ENCODE measurements around the gene TBC1D4. TPM values are rescaled to one million over a fixed set of nuclear protein-coding genes. Genes with fewer than 3 reads are reported as not detected.

The TBC1D4 gene
- polyA plus RNA-seq, 1 of the 3 experiments (the other 2 are of a cell fraction), result 8.8 TPM

DNA sequence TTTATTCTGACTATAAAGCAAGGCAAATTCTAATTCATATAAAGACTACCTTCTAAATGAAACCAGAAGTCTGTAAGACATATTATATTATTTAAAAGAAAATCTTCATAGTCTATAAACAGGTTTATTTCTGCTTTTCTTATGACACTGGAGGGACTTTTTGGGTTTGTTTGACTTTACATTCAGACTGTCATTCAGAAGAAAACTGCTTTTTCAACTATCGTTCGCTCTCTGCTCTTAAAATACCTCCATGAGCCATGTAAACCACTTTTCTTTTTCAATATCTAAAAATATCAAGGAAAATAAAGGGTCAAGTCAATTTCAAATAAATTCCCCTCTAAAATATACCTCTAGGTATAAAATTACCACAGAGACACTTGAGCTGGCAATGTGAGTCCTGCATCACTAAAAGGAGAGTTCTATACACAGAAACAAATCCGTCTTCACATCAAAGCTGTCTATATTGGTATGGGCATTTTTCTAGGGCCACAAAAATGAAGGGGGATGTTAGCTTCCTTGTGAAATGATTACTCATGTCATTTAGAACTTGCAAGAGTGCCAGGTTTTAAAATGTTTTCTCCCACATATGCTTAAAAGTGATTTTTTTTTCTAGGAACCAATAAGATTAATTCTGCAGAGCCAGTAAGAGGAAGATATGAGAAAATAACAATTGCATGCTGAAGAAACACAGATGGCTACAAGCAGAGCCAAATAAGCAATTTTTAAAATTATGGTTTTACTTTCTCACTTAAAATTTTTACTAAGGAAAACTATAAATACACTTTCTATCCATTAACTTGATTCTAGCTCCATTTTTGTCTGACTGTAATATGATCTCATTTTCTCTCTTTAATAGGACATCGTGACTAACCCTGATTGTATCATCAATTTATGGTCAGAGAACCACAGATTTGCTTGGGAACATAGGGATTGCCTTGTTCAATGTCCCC lies 181.8 kb downstream of the TBC1D4 start (continued):
- TF ChIP-seq EP300 (IDR thresholded peaks at IDR 0.05; ENCODE audit: borderline replicate concordance in 1 of 2, low read depth in 1 of 2, low read length in 1 of 2), result peak; percentile 44 to 60; a peak in 3 of 4 replicates

DNA sequence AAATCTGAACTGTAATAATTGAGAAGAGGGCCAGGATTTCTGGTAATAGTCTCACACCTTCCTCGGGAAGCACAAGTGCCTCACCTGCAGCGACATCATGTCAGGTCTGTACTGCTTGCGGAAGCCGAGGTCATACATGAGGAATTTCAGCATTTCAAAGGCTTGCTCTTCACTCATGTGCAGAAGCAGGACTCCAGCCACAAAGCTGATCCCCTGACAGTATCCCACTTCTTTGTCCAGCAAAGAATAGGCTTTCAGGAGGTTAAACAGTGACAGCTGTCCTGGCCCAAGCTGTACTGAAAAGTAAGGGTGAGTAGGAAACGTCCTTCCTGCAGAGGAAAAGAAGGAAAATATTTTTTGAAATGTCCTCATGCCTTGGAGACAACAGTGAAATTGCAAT lies 182.7 kb downstream of the TBC1D4 start:
- POLR2A ChIA-PET, result no interaction called here
- no peak overlapping the region for H3K9ac ChIP-seq
- peaks cover 0 to 2% of the 10 kb centered on the region in 2 experiments for H3K36me3 ChIP-seq (replicated peaks in 1 of 2; ENCODE audit: control insufficient read depth in 1 of 2, insufficient read depth in 2 of 2, low read length in 1 of 2)
- H3K4me3 ChIP-seq (ENCODE audit: low read depth in 2 of 2, low read length in 1 of 2), result no peak overlapping the region
- CTCF ChIA-PET, result no interaction called here
- WGBS (ENCODE audit: low lambda C conversion rate), result 94% methylated on average over 5 of the region's 5 CpGs
- DNase-seq, result no peak
- no peaks in the 10 kb centered on the region for H3K9me3 ChIP-seq
- H3K9me2 ChIP-seq, result no peaks in the 10 kb centered on the region
- no peaks in the 10 kb centered on the region for H3K79me2 ChIP-seq (ENCODE audit: insufficient read depth)
- H3F3A ChIP-seq (replicated peaks; ENCODE audit: insufficient read depth), result peaks cover 12% of the 10 kb centered on the region
- peak overlapping the region; percentile 86 to 89; a peak in 2 of 4 replicates for H3K27ac ChIP-seq (ENCODE audit: low read depth in 2 of 2, low read length in 1 of 2)
- no peaks in the 10 kb centered on the region for H3K27me3 ChIP-seq (ENCODE audit: insufficient read depth)
- H3K4me2 ChIP-seq, result no peak overlapping the region
- no peak overlapping the region for H2AFZ ChIP-seq (ENCODE audit: low read depth)
- TF ChIP-seq JUND (IDR thresholded peaks at IDR 0.05), result no peak
- TF ChIP-seq MAX (IDR thresholded peaks at IDR 0.05; ENCODE audit: low read depth), result no peak
- no peak for TF ChIP-seq EP300 (IDR thresholded peaks at IDR 0.05; ENCODE audit: borderline replicate concordance in 1 of 2, low read depth in 1 of 2, low read length in 1 of 2)
- TF ChIP-seq NFIC (IDR thresholded peaks at IDR 0.05; ENCODE audit: borderline replicate concordance), result no peak
- TF ChIP-seq POLR2AphosphoS5 (IDR thresholded peaks at IDR 0.05; ENCODE audit: low read depth, low read length), result no peak
- TF ChIP-seq, protein P1, sequence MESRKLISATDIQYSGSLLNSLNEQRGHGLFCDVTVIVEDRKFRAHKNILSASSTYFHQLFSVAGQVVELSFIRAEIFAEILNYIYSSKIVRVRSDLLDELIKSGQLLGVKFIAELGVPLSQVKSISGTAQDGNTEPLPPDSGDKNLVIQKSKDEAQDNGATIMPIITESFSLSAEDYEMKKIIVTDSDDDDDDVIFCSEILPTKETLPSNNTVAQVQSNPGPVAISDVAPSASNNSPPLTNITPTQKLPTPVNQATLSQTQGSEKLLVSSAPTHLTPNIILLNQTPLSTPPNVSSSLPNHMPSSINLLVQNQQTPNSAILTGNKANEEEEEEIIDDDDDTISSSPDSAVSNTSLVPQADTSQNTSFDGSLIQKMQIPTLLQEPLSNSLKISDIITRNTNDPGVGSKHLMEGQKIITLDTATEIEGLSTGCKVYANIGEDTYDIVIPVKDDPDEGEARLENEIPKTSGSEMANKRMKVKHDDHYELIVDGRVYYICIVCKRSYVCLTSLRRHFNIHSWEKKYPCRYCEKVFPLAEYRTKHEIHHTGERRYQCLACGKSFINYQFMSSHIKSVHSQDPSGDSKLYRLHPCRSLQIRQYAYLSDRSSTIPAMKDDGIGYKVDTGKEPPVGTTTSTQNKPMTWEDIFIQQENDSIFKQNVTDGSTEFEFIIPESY (IDR thresholded peaks at IDR 0.05; ENCODE audit: borderline replicate concordance, low read depth), result no peak
- TF ChIP-seq NRF1 (IDR thresholded peaks at IDR 0.05; ENCODE audit: low read depth, low read length), result no peak
- no peak for TF ChIP-seq YY1 (IDR thresholded peaks at IDR 0.05; ENCODE audit: low read depth)
- TF ChIP-seq, protein P2, sequence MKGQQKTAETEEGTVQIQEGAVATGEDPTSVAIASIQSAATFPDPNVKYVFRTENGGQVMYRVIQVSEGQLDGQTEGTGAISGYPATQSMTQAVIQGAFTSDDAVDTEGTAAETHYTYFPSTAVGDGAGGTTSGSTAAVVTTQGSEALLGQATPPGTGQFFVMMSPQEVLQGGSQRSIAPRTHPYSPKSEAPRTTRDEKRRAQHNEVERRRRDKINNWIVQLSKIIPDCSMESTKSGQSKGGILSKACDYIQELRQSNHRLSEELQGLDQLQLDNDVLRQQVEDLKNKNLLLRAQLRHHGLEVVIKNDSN (IDR thresholded peaks at IDR 0.05; ENCODE audit: borderline replicate concordance, low read depth), result no peak
- no peak for TF ChIP-seq SMC3 (IDR thresholded peaks at IDR 0.05; ENCODE audit: low read depth, low read length)
- no peak for TF ChIP-seq CTCF (IDR thresholded peaks at IDR 0.05)
- TF ChIP-seq CHD2 (IDR thresholded peaks at IDR 0.05; ENCODE audit: low read length, partially characterized antibody), result no peak
- no peak for TF ChIP-seq RFX5 (IDR thresholded peaks at IDR 0.05; ENCODE audit: low read length)
- TF ChIP-seq RXRA (IDR thresholded peaks at IDR 0.05; ENCODE audit: borderline replicate concordance, low read depth), result no peak
- no peak for TF ChIP-seq RAD21 (IDR thresholded peaks at IDR 0.05; ENCODE audit: low read length)
- H4K20me1 ChIP-seq (ENCODE audit: insufficient read depth), result no peaks in the 10 kb centered on the region
- peaks cover 0 to 4% of the 10 kb centered on the region in 2 experiments; a peak in 3 of 4 replicates for H3K4me1 ChIP-seq (ENCODE audit: control insufficient read depth in 1 of 2, insufficient read depth in 2 of 2, low read depth in 1 of 2, low read length in 1 of 2)

All from SK-N-SH (cell line).